T-cell (primary cell): ENCODE data around the gene LRP2. TPM values are rescaled to one million over a fixed set of nuclear protein-coding genes. Genes with fewer than 3 reads are reported as not detected.

Source experiments
- ATAC-seq, 4 experiments: fragments of 200-7000 bp in 3 of 4; fragments of 150-1000 bp in 1 of 4; cut with Tn5 transposase; replicated peaks in 1 of 4; 1 replicate in 3 of 4; 2 replicates in 1 of 4; pipeline ENCODE4 v1.10.0; 2021; ENCODE audit warnings: moderate library complexity in 3 of 4, mild to moderate bottlenecking in 2 of 4, moderate number of reproducible peaks in 1 of 4
- CTCF ChIA-PET, 2 donors: fragments of 300-600 bp; sonication (Branson Sonifier 250); formaldehyde crosslinking; loops; one replicate each; lab custom pipeline; 2022; ENCODE audit warnings: antibody characterized with exemption in 2 of 2; lab: Charles Lee
- POLR2A ChIA-PET, 2 donors: fragments of 300-600 bp; sonication (Branson Sonifier 250); formaldehyde crosslinking; loops; one replicate each; lab custom pipeline; 2022; ENCODE audit warnings: antibody characterized with exemption in 2 of 2; lab: Charles Lee
- DNase-seq, 35 experiments: peaks; one replicate each; pipeline versions ENCODE4 v3.0.0 to v3.0.0-alpha.2; 2013 to 2023
- H3K27ac ChIP-seq: one replicate; pipeline ENCODE4 v1.5.1; 2013; ENCODE audit warnings: low read length
- H3K27me3 ChIP-seq, 2 experiments: replicated peaks in 1 of 2; 1 replicate in 1 of 2; 2 replicates in 1 of 2; pipeline versions ENCODE4 v1.6.1 to v1.7.0; 2013; ENCODE audit warnings: low read length in 1 of 2, mixed read lengths in 1 of 2; ENCODE audit not compliant: control insufficient read depth in 2 of 2, insufficient read depth in 2 of 2; ENCODE audit errors: extremely low read depth in 1 of 2
- H3K36me3 ChIP-seq, 2 donors: 1 replicate in 1 of 2; 2 replicates in 1 of 2; pipeline versions ENCODE4 v1.6.1 to v1.7.0; 2013; ENCODE audit warnings: low read length in 1 of 2; ENCODE audit not compliant: control insufficient read depth in 2 of 2, insufficient read depth in 1 of 2; ENCODE audit errors: extremely low read depth in 1 of 2
- H3K4me1 ChIP-seq, 2 experiments: 1 replicate in 1 of 2; 2 replicates in 1 of 2; pipeline versions ENCODE4 v1.6.1 to v1.7.0; 2013; ENCODE audit warnings: low read length in 2 of 2, mixed read lengths in 1 of 2; ENCODE audit not compliant: insufficient read depth in 2 of 2, control insufficient read depth in 1 of 2; ENCODE audit errors: extremely low read depth in 1 of 2
- H3K4me3 ChIP-seq, 2 donors: 1 replicate in 1 of 2; 2 replicates in 1 of 2; pipeline versions ENCODE4 v1.5.1 to v1.7.0; 2013; ENCODE audit warnings: mild to moderate bottlenecking in 2 of 2, low read length in 1 of 2, moderate library complexity in 1 of 2; ENCODE audit not compliant: control insufficient read depth in 1 of 2; ENCODE audit errors: extremely low read depth in 1 of 2
- H3K9me3 ChIP-seq: 2 replicates; pipeline ENCODE4 v1.7.0; 2013
- H3K27ac Mint-ChIP-seq, 2 donors: one replicate each; pipeline ENCODE4 v1.8.0; 2020 to 2021; ENCODE audit warnings: mild to moderate bottlenecking in 2 of 2, mixed read lengths in 2 of 2
- H3K27me3 Mint-ChIP-seq, 2 donors: one replicate each; pipeline ENCODE4 v1.8.0; 2021 to 2022; ENCODE audit warnings: mixed read lengths in 2 of 2
- H3K36me3 Mint-ChIP-seq: one replicate; pipeline ENCODE4 v1.8.0; 2021; ENCODE audit warnings: mixed read lengths
- H3K4me1 Mint-ChIP-seq, 3 donors: one replicate each; pipeline ENCODE4 v1.8.0; 2020 to 2022; ENCODE audit warnings: mixed read lengths in 3 of 3, mild to moderate bottlenecking in 1 of 3
- H3K4me3 Mint-ChIP-seq, 3 donors: one replicate each; pipeline ENCODE4 v1.8.0; 2020 to 2022; ENCODE audit warnings: mild to moderate bottlenecking in 3 of 3, mixed read lengths in 3 of 3, moderate library complexity in 3 of 3
- H3K9me3 Mint-ChIP-seq, 3 donors: one replicate each; pipeline ENCODE4 v1.8.0; 2020 to 2022; ENCODE audit warnings: mixed read lengths in 3 of 3
- WGBS: methylation state at CpG from one replicate; pipeline ENCODE4 v1.1.5; 2013; ENCODE audit warnings: missing lambda C conversion rate; ENCODE audit not compliant: insufficient coverage; 5-methylcytosine and 5-hydroxymethylcytosine counted together
- total RNA-seq, 35 experiments: library from RNA in 6 of 35; stranded (reverse) in 6 of 35; fragments of 120-200 nt in 1 of 35; gene quantifications; one replicate each; pipeline versions ENCODE4 v1.2.1 to v1.2.4 and lab custom pipeline; 2013 to 2026

Gene LRP2
- total RNA-seq, 5 donors from 2014 or later (not counting 1 experiment from before 2014, with no cell fraction given), result 0.03 TPM; not detected in 4

DNA sequence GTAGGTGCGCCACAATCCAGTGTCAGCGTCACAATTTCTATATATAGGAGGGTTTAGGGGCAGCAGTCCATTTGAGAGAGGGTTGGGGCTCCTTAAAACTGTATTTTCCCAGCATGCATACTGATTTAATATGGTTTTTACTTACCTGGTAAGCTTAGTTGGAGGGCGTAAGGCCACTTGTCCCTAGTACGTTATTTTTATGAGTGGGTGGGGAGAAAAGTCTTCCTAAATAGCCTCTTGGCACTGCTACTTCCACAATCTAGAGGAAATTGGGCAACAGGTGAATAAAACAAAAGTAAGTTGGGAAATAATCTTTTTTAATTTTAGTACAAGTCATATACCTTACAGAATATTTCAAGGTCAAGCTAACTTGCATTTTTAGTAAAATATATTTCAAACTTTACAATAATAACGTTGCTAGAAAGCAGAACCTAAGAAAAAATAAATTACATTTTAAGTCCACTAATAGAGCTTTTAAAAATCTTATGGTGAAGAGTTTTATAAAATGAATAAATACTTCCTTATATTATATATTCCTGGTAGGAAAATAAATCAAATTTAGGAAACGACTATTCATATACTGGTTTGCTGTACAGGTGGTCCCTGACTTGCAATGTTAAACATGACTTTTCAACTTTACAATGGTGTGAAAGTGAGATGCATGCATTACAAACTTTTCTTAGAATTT lies 272.1 kb downstream of the LRP2 start:
- DNase-seq, result no peak
- Histone ChIP-seq H3K27ac (no peak overlapping the region), H3K4me3 (no peak overlapping the region), H3K4me1 (no peaks in the 10 kb centered on the region), H3K27me3 (peaks cover 0 to 5% of the 10 kb centered on the region in 2 experiments), H3K36me3 (no peaks in the 10 kb centered on the region), H3K9me3 (no peaks in the 10 kb centered on the region)
- no peak overlapping the region for H3K4me3 Mint-ChIP-seq
- ChIA-PET CTCF (no interaction called here), POLR2A (no interaction called here)
- H3K27ac Mint-ChIP-seq, result no peak overlapping the region
- ATAC-seq, result no peak
- no peaks in the 10 kb centered on the region for H3K9me3 Mint-ChIP-seq
- peaks cover 11 to 18% of the 10 kb centered on the region in 2 donors for H3K27me3 Mint-ChIP-seq
- WGBS, result 100% methylated on average over 1 of the region's 6 CpGs
- peaks cover 0 to 1% (median 1%) of the 10 kb centered on the region in 3 donors for H3K4me1 Mint-ChIP-seq
- peaks cover 3% of the 10 kb centered on the region for H3K36me3 Mint-ChIP-seq

DNA sequence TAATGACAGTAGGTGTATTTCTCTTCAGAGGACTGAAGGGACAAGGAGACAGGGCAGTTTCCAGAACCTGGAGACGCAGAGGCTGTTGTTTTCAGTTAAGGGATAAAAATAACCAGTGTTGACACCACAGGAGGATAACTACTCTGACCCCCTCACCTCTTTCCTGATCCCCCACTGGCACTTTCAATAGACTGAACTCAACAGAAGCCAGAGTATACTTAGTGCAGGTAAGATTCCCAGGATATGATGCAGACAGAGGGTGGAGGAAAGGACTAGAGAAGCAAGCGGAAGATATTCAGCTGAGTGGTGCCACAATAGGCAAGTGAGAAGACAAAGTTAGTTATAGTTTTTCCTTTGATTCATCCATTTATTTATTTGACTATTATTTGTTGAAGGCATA lies 273.2 kb downstream of the LRP2 start:
- peaks cover 11 to 18% of the 10 kb centered on the region in 2 donors for H3K27me3 Mint-ChIP-seq
- no CpG with 5 or more reads among the region's 2 CpGs for WGBS
- H3K9me3 Mint-ChIP-seq, result no peaks in the 10 kb centered on the region
- H3K36me3 Mint-ChIP-seq, result peaks cover 3% of the 10 kb centered on the region
- no peaks in the 10 kb centered on the region for H3K4me1 Mint-ChIP-seq
- H3K36me3 ChIP-seq, result no peaks in the 10 kb centered on the region
- no peak overlapping the region for H3K27ac ChIP-seq
- ATAC-seq (no peak), DNase-seq (no peak)
- no peaks in the 10 kb centered on the region for H3K9me3 ChIP-seq
- H3K27ac Mint-ChIP-seq, result peak overlapping the region in 1 of 2 donors; percentile 29
- no peak overlapping the region for H3K4me3 Mint-ChIP-seq
- H3K27me3 ChIP-seq, result peaks cover 0 to 5% of the 10 kb centered on the region in 2 experiments
- no peaks in the 10 kb centered on the region for H3K4me1 ChIP-seq
- no peak overlapping the region for H3K4me3 ChIP-seq
- ChIA-PET POLR2A (no interaction called here), CTCF (no interaction called here)

DNA sequence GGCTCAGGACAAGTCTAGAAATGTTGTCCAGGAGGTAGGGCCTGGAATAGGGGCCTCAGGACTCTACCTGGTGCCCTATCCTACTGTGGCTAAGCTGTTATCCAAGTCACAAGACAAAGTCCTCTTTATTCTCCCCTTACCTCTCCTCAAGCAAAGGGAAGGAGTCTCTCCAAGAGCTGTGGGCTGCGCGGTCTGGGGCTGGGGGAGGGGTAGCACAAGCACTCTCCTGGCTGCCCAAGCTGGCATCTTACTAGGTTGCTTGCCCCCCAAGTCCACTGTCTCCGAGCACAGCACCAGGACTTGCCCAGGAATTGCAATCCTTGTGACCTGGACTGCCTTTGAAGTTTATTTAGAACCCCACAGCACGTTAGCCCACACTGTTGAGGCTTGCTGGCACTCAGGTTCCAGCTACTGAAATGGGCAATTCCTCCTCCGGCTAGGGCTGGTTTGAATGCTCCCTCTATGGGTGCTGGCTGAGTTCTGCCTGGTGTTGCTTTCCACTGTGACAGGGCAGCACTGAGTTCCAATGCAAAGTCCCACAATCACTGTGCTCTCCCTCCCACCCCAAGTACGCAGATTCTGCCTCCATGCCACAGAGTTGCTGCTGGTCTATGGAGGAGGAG lies 274.5 kb downstream of the LRP2 start:
- POLR2A ChIA-PET, result no interaction called here
- ATAC-seq, result no peak
- Histone ChIP-seq H3K4me1 (no peaks in the 10 kb centered on the region), H3K27ac (no peak overlapping the region), H3K9me3 (no peaks in the 10 kb centered on the region), H3K36me3 (no peaks in the 10 kb centered on the region), H3K27me3 (peaks cover 0 to 5% of the 10 kb centered on the region in 2 experiments), H3K4me3 (no peak overlapping the region)
- CTCF ChIA-PET, result interaction anchor here in 1 of 2 donors (0.6 kb wide), 1 partner anchor 58 kb away, joined by 3 read pairs; no protein-coding TSS in a partner anchor
- no peaks in the 10 kb centered on the region for H3K4me1 Mint-ChIP-seq
- 88% methylated on average over 3 of the region's 6 CpGs for WGBS
- DNase-seq, result no peak
- H3K4me3 Mint-ChIP-seq, result no peak overlapping the region
- H3K36me3 Mint-ChIP-seq, result peaks cover 3% of the 10 kb centered on the region
- peaks cover 11 to 18% of the 10 kb centered on the region in 2 donors for H3K27me3 Mint-ChIP-seq
- no peak overlapping the region for H3K27ac Mint-ChIP-seq
- no peaks in the 10 kb centered on the region for H3K9me3 Mint-ChIP-seq

DNA sequence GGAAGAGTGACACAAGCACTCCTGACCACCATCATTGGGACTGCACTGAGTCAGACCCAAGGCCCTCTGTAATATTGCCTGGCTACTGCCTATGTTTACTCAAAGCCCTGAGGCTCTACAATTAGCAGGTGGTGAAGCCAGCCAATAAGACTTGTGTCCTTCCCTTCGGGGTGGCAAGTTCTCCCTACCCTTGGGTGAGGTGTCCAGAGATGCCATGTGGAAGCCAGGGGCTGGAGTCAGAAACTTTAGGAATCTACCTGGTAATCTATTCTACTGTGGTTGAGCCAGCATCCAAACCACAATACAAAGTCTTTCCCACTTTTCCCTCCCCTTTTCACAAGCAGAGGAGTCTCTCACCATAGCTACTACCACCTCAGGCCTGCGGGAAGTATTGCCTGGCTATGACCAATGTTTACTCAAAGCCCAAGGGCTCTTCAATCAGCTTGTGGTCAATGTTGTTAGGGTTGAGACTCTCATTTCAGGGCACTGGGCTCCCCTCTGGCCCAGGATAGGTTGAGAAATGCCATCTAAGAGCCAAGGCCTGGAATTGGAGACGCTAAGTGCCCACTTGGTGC lies 275.4 kb downstream of the LRP2 start:
- Histone ChIP-seq H3K36me3 (no peaks in the 10 kb centered on the region), H3K4me3 (no peak overlapping the region), H3K9me3 (no peaks in the 10 kb centered on the region), H3K27ac (no peak overlapping the region), H3K27me3 (peaks cover 0 to 5% of the 10 kb centered on the region in 2 experiments), H3K4me1 (no peaks in the 10 kb centered on the region)
- no peak overlapping the region for H3K4me3 Mint-ChIP-seq
- no peaks in the 10 kb centered on the region for H3K9me3 Mint-ChIP-seq
- WGBS, result 100% methylated on average over 2 of the region's 3 CpGs
- POLR2A ChIA-PET, result no interaction called here
- H3K27ac Mint-ChIP-seq, result no peak overlapping the region
- CTCF ChIA-PET, result interaction anchor here (0.6 kb wide), 2 partner anchors 59 to 138 kb away, joined by 3 read pairs; no protein-coding TSS in a partner anchor
- peaks cover 3% of the 10 kb centered on the region for H3K36me3 Mint-ChIP-seq
- peaks cover 11 to 14% of the 10 kb centered on the region in 2 donors for H3K27me3 Mint-ChIP-seq
- ATAC-seq, result no peak
- H3K4me1 Mint-ChIP-seq, result no peaks in the 10 kb centered on the region
- DNase-seq, result no peak

DNA sequence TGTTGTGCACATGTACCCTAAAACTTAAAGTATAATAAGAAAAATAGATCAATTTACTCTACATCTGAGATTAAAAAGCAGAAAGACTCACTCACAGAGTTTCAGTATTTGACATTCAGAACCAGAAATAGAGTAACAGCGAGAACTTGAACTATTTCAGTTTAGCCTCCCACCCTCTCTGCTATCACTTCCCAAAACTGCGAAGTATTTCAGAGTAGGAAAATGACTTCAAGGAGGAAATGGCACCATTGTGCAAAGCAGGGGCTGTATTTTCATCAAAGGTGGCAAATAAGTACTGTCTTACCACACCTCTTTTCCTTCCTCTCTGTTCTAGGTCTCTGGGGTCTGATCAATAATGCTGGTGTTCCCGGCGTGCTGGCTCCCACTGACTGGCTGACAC lies 279.3 kb downstream of the LRP2 start:
- no peaks in the 10 kb centered on the region for H3K4me1 Mint-ChIP-seq
- no peaks in the 10 kb centered on the region for H3K4me1 ChIP-seq
- no peak overlapping the region for H3K4me3 ChIP-seq
- no peaks in the 10 kb centered on the region for H3K36me3 ChIP-seq
- WGBS, result 70% methylated on average over 2 of the region's 4 CpGs
- H3K27me3 ChIP-seq, result peaks cover 0 to 4% of the 10 kb centered on the region in 2 experiments
- no peak overlapping the region for H3K4me3 Mint-ChIP-seq
- ChIA-PET CTCF (no interaction called here), POLR2A (no interaction called here)
- H3K27me3 Mint-ChIP-seq, result peaks cover 0 to 2% of the 10 kb centered on the region in 2 donors
- H3K27ac Mint-ChIP-seq, result no peak overlapping the region
- no peak for ATAC-seq
- no peaks in the 10 kb centered on the region for H3K9me3 ChIP-seq
- DNase-seq, result no peak
- no peaks in the 10 kb centered on the region for H3K9me3 Mint-ChIP-seq
- no peak overlapping the region for H3K27ac ChIP-seq
- peaks cover 3% of the 10 kb centered on the region for H3K36me3 Mint-ChIP-seq

DNA sequence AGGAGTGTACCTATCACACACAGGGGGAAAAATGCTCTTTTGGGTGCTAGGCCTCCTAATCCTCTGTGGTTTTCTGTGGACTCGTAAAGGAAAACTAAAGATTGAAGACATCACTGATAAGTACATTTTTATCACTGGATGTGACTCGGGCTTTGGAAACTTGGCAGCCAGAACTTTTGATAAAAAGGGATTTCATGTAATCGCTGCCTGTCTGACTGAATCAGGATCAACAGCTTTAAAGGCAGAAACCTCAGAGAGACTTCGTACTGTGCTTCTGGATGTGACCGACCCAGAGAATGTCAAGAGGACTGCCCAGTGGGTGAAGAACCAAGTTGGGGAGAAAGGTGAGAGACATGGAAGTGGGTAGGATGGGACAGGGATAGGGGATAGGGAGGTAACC lies 280.8 kb downstream of the LRP2 start:
- CTCF ChIA-PET, result no interaction called here

More for the DNA sequence above, 280.8 kb downstream of the LRP2 start:
- Histone ChIP-seq H3K27me3 (no peaks in the 10 kb centered on the region), H3K4me1 (no peaks in the 10 kb centered on the region), H3K36me3 (no peaks in the 10 kb centered on the region), H3K9me3 (no peaks in the 10 kb centered on the region), H3K27ac (no peak overlapping the region), H3K4me3 (no peak overlapping the region)
- ATAC-seq (no peak), DNase-seq (no peak)
- WGBS, result 98% methylated on average over 5 of the region's 5 CpGs
- H3K9me3 Mint-ChIP-seq, result no peaks in the 10 kb centered on the region
- H3K27ac Mint-ChIP-seq, result no peak overlapping the region
- H3K36me3 Mint-ChIP-seq, result peaks cover 3% of the 10 kb centered on the region
- peaks cover 0 to 2% of the 10 kb centered on the region in 2 donors for H3K27me3 Mint-ChIP-seq
- POLR2A ChIA-PET, result no interaction called here
- no peak overlapping the region for H3K4me3 Mint-ChIP-seq
- no peaks in the 10 kb centered on the region for H3K4me1 Mint-ChIP-seq
